Measurements from ENCODE around the gene CDK5RAP2.
A peak's percentile ranks its signal among the peaks of the same experiment; 100 is the strongest.
"Not testable (repeated sequence)": the region's sequence is repeated elsewhere in the genome, so short reads cannot be mapped to it uniquely, and the experiment has no call there.

CDK5RAP2 gene

GRCh38 chr9:120542701-120543490, 37.1 kb downstream of the CDK5RAP2 start:
- no peak for DNase-seq

DNA sequence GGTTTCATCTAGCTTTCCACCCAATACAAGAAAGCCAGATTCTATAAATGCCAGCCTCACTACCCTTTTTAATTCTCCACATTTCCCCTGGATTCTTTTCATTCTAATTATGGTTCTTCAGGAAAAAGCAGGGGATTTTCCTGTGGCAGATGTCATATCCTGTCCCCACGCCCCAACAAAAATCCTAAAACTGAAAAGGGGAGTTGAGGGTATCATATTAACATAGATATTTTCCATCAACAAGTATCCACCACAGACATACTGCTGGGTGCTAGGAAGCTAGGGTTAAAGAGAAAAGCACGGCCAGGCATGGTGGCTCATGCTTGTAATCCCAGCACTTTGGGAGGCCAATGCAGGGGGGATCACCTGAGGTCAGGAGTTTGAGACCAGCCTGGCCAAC, 38.0 kb downstream of the CDK5RAP2 start:
- DNase-seq: no peak

GRCh38 chr9:120539951-120540350, 40.0 kb downstream of the CDK5RAP2 start:
- DNase-seq: no peak

- DNase-seq: peak in 1 of 2 experiments; percentile 1
Measured at GRCh38 chr9:120538339-120538738, 41.6 kb downstream of the CDK5RAP2 start.

DNA sequence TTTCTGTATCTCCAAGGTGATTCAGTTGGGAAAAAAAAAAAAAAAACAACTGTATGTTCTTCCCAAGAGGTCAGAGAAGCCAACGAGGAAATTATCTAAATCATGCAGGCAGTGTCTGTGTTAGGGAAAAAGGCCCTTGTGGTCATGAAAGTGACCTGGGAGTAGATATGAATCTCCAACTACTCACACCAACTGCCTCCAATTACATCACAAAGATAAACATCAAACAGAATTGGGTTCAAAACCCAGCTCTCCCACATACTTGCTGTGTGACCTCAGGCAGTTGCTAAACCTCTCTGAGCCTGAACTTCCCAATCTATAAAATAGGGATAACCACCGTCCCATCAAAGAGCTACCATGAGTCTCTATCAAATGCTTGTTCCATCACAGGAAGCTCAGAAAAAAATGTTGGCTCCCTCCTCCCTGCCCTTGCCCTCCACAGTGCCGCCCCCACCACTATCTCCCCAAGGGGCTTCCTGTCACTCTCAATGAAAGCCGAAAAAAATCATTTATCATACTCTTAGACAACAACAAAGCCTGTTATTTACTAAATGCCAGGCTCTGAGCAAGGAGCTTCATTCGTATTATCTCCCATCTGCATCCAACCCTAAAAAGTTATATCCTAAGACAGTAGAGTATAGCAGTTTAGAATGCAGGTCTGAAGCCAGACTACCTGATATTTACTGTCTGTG, 42.9 kb downstream of the CDK5RAP2 start:
- DNase-seq: no peak

DNA sequence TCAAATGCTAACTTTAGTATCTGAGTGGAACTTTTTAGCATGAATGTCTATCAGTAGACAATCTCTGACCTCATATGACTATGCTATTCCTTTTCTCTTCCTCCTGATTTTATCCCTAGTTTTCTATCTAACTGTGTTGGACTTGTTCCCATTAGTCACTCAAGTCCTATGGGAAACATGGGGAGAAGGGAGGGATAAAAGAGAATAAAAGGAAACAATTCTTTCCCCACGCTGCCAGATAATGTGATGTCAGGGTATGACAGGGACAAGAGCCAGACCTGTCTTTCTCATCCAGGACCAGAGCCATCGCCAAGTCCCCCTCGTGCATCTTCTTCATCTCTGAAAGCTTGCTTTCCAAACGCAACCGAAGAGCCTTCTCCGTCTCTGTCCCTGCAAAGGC, 43.9 kb downstream of the CDK5RAP2 start:
- no peak for DNase-seq

DNA sequence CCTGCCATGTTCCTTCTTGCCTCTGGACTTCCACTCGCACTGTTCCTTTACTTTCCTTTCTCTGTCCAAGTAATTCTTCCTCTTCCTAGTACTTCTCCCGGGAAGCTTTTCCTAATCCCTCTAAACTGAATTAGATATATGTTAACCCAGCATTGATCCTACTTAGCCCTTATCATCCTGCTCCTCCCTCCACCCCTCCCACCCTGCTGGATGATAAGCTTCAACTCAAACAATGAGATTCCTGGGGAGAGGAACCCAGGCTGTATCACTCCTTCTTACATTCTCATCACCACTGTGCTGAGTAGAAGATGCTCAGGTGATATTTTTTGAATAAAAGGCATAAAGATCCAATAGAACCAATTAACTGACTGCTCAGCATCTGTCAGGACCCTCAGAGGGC, 45.7 kb downstream of the CDK5RAP2 start:
- DNase-seq: no peak

- no peak for DNase-seq
Measured at GRCh38 chr9:120532891-120533290, 47.1 kb downstream of the CDK5RAP2 start.

GRCh38 chr9:120532475-120532874, 47.5 kb downstream of the CDK5RAP2 start:
- no peak for DNase-seq

- DNase-seq: peak; percentile 5 to 28
Measured at GRCh38 chr9:120531683-120532300, 48.2 kb downstream of the CDK5RAP2 start.

- peak in 1 of 2 experiments; percentile 2 for DNase-seq
Measured at GRCh38 chr9:120530220-120530832, 49.6 kb downstream of the CDK5RAP2 start.

DNA sequence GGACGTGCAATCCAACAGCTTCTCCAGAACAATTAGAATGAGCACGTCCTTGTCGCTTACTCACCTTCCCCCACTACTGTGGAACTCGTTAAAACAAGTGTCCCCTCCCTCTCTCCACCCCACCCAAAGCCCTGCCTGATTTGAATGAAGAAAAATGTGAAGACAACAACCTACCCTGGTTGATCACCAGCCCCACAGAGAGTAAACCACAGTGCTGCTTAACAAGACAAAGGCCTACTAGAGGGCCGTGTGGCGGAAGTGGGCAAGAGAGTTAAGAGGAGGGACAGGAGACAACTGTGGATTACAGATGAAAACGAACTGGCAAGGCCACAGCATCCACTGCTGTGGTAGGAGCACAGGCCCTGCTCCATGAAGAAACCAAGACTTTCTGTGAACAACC, 51.1 kb downstream of the CDK5RAP2 start:
- no peak for DNase-seq

- no peak for DNase-seq
Measured at GRCh38 chr9:120528327-120528726, 51.6 kb downstream of the CDK5RAP2 start.

GRCh38 chr9:120526534-120526933, 53.4 kb downstream of the CDK5RAP2 start:
- DNase-seq: no peak

- no peak for DNase-seq
Measured at GRCh38 chr9:120524863-120525262, 55.1 kb downstream of the CDK5RAP2 start.

- no peak for DNase-seq
Measured at GRCh38 chr9:120524038-120524437, 55.9 kb downstream of the CDK5RAP2 start.

DNA sequence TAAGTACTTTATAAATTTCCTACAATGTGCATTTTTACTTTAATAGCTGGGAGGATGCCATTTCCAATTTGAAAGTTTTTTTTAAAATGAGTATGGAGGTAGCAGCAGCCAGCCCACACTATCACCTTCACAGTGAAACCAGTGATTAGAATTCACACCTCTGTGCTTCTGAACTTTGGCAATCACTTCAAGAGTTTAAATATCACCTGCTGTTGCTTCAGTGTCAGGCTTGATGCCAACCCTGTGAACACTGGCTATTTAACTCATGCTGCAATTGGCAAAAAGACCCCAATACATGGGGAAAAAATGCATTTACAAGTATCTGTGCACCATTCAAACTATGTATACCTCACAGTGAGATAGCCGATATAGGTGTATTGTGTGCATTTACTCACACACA, 57.4 kb downstream of the CDK5RAP2 start:
- DNase-seq: no peak

DNA sequence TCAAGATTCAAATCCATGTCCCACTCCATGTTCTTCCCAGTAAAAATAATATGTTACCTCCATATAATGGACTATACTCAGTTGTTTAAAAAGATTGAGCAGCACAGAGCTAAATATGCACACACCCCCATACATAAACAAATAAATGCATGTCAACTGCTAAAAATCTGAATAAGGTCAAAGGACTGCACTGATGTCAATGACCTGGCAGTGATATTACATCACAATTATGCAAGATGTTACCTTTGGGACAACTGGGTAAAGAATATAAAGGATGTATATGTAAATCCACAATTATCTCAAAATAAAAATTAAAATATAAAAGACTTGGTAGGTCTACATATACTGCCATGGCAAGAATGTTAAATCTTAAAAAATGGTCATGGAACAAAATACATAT, 57.9 kb downstream of the CDK5RAP2 start:
- no peak for DNase-seq

GRCh38 chr9:120521101-120521500, 58.9 kb downstream of the CDK5RAP2 start:
- DNase-seq: no peak

- DNase-seq: not testable (repeated sequence)
Measured at GRCh38 chr9:120515996-120516395, 64.0 kb downstream of the CDK5RAP2 start.

DNA sequence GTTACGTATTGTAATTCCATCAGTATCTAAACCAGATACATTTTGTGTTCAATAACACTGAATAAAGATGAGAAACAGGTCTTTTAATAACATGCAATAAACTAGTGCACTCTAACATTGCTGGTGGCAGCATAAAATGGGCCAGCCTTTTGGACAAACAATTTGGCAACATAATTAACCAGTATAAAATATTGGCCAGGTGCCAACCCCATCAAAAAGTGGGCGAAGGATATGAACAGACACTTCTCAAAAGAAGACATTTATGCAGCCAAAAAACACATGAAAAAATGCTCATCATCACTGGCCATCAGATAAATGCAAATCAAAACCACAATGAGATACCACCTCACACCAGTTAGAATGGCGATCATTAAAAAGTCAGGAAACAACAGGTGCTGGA, 64.5 kb downstream of the CDK5RAP2 start:
- DNase-seq: not testable (repeated sequence)

DNA sequence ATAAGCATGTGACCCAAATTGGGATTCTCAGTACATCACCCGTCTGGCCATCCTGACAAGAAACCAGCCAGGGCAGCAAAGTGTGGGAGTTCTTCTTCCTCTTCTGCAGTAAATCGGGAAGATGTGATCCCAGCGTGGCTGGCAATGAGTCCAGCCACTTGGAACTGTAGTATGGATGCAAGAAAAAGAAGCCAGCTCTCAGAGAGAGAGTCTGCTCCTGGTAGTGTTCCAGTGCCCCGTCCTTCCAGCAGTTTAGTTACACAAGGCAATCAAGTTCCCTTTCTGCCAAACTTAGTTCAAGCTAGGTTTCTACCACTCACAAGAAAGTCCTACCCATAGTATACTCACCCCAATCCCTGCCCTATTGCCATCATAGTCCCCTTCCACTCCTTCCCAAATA, 65.6 kb downstream of the CDK5RAP2 start:
- DNase-seq: no peak

- no peak for DNase-seq
Measured at GRCh38 chr9:120513825-120514396, 66.1 kb downstream of the CDK5RAP2 start.

All from SHP77 (cell line).